Trophoblast cell (in vitro differentiated cells and primary cell): Measurements from ENCODE around the gene NIP7.

Experiments
- DNase-seq, 2 donors: peaks; one replicate each; pipeline ENCODE4 v3.0.0-alpha.2; 2016
- H2AFZ ChIP-seq: 2 replicates; pipeline ENCODE4 v1.6.1; 2013; ENCODE audit warnings: low read length, moderate library complexity, mild to moderate bottlenecking; ENCODE audit not compliant: insufficient read depth, poor library complexity
- H2AK5ac ChIP-seq: 2 replicates; pipeline ENCODE4 v1.6.1; 2013; ENCODE audit warnings: mild to moderate bottlenecking, low read length
- H2BK120ac ChIP-seq: 2 replicates; pipeline ENCODE4 v1.6.1; 2013; ENCODE audit warnings: low read length, mild to moderate bottlenecking, moderate library complexity; ENCODE audit not compliant: insufficient read depth, poor library complexity
- H2BK12ac ChIP-seq: 2 replicates; pipeline ENCODE4 v1.6.1; 2013; ENCODE audit warnings: mild to moderate bottlenecking, low read length, moderate library complexity
- H2BK5ac ChIP-seq: 2 replicates; pipeline ENCODE4 v1.6.1; 2013; ENCODE audit warnings: low read length, low read depth, moderate library complexity, mild to moderate bottlenecking; ENCODE audit not compliant: poor library complexity
- H3K14ac ChIP-seq: 2 replicates; pipeline ENCODE4 v1.6.1; 2013; ENCODE audit warnings: mild to moderate bottlenecking, low read length
- H3K18ac ChIP-seq: 2 replicates; pipeline ENCODE4 v1.6.1; 2013; ENCODE audit warnings: mild to moderate bottlenecking, low read length
- H3K23ac ChIP-seq: 2 replicates; pipeline ENCODE4 v1.6.1; 2013; ENCODE audit warnings: low read length
- H3K27ac ChIP-seq: 2 replicates; pipeline ENCODE4 v1.5.1; 2013; ENCODE audit warnings: low read depth, mild to moderate bottlenecking, inconsistent platforms, low read length, moderate library complexity
- H3K27me3 ChIP-seq: 2 replicates; pipeline ENCODE4 v1.6.1; 2013; ENCODE audit warnings: inconsistent platforms, mild to moderate bottlenecking, low read length, moderate library complexity; ENCODE audit not compliant: insufficient read depth
- H3K36me3 ChIP-seq, 2 experiments: 1 replicate in 1 of 2; 2 replicates in 1 of 2; pipeline ENCODE4 v1.6.1; 2013; ENCODE audit warnings: low read length in 2 of 2, mild to moderate bottlenecking in 2 of 2, moderate library complexity in 1 of 2; ENCODE audit not compliant: insufficient read depth in 2 of 2, control insufficient read depth in 1 of 2
- H3K4ac ChIP-seq: 2 replicates; pipeline ENCODE4 v1.6.1; 2013; ENCODE audit warnings: low read depth, mild to moderate bottlenecking, low read length, moderate library complexity
- H3K4me1 ChIP-seq, 2 experiments: 1 replicate in 1 of 2; 2 replicates in 1 of 2; pipeline ENCODE4 v1.6.1; 2013; ENCODE audit warnings: low read length in 2 of 2, mild to moderate bottlenecking in 2 of 2, moderate library complexity in 1 of 2; ENCODE audit not compliant: insufficient read depth in 2 of 2, control insufficient read depth in 1 of 2
- H3K4me2 ChIP-seq: 2 replicates; pipeline ENCODE4 v1.6.1; 2013; ENCODE audit warnings: inconsistent platforms, mild to moderate bottlenecking, low read length, moderate library complexity
- H3K4me3 ChIP-seq: 2 replicates; pipeline ENCODE4 v1.5.1; 2013; ENCODE audit warnings: mild to moderate bottlenecking, low read depth, low read length, inconsistent platforms
- H3K79me1 ChIP-seq: one replicate; pipeline ENCODE4 v1.6.1; 2013; ENCODE audit warnings: low read length
- H3K79me2 ChIP-seq: 2 replicates; pipeline ENCODE4 v1.6.1; 2013; ENCODE audit warnings: low read length, mild to moderate bottlenecking; ENCODE audit not compliant: control insufficient read depth, insufficient read depth, poor library complexity
- H3K9ac ChIP-seq: 2 replicates; pipeline ENCODE4 v1.6.1; 2013; ENCODE audit warnings: mild to moderate bottlenecking, low read length
- H3K9me3 ChIP-seq: 2 replicates; pipeline ENCODE4 v1.6.1; 2013; ENCODE audit warnings: low read depth, mild to moderate bottlenecking, control low read depth, inconsistent platforms, low read length; ENCODE audit not compliant: insufficient read depth
- H4K12ac ChIP-seq: 2 replicates; pipeline ENCODE4 v1.6.1; 2013; ENCODE audit warnings: low read depth, mild to moderate bottlenecking, low read length, moderate library complexity
- H4K8ac ChIP-seq: 2 replicates; pipeline ENCODE4 v1.6.1; 2013; ENCODE audit warnings: low read depth, mild to moderate bottlenecking, low read length, moderate library complexity
- H4K91ac ChIP-seq: one replicate; pipeline ENCODE4 v1.6.1; 2013; ENCODE audit warnings: low read depth, mild to moderate bottlenecking, low read length, moderate library complexity
- WGBS: extraction: QIAGEN DNeasy Blood & Tissue Kit; methylation state at CpG from one replicate; pipeline ENCODE4 v1.1.7; 2013; ENCODE audit warnings: missing lambda C conversion rate; ENCODE audit not compliant: insufficient read length, insufficient coverage; ENCODE audit errors: extremely low coverage; 5-methylcytosine and 5-hydroxymethylcytosine counted together

Gene NIP7

GRCh38 chr16:69378760-69379159 lies 39.2 kb downstream of the NIP7 start:
- Histone ChIP-seq H2AFZ (no peak overlapping the region), H2BK5ac (no peak overlapping the region), H3K4me2 (no peak overlapping the region), H3K4me3 (no peak overlapping the region), H3K4ac (no peak overlapping the region), H3K79me2 (no peaks in the 10 kb centered on the region), H3K9ac (no peak overlapping the region), H3K27ac (no peak overlapping the region), H3K18ac (no peak overlapping the region), H3K36me3 (peaks cover 20 to 22% of the 10 kb centered on the region in 2 experiments), H4K91ac (no peak overlapping the region), H3K14ac (no peak overlapping the region), H4K12ac (no peak overlapping the region), H2AK5ac (no peak overlapping the region), H3K4me1 (no peaks in the 10 kb centered on the region), H2BK12ac (no peak overlapping the region), H3K79me1 (no peaks in the 10 kb centered on the region), H4K8ac (no peak overlapping the region), H3K9me3 (no peaks in the 10 kb centered on the region), H3K23ac (no peak overlapping the region), H3K27me3 (no peaks in the 10 kb centered on the region), H2BK120ac (no peak overlapping the region)
- no peak for DNase-seq
- no CpG with 5 or more reads among the region's 1 CpG for WGBS

- Histone ChIP-seq H3K27ac (no peak overlapping the region), H2AK5ac (no peak overlapping the region), H3K4me2 (no peak overlapping the region), H3K79me1 (peaks cover 3% of the 10 kb centered on the region), H3K4me3 (no peak overlapping the region), H3K4ac (no peak overlapping the region), H4K8ac (no peak overlapping the region), H3K79me2 (peaks cover 10% of the 10 kb centered on the region), H3K4me1 (peaks cover 2 to 4% of the 10 kb centered on the region in 2 experiments), H4K91ac (no peak overlapping the region), H3K9ac (no peak overlapping the region), H3K27me3 (no peaks in the 10 kb centered on the region), H3K14ac (no peak overlapping the region), H3K9me3 (no peaks in the 10 kb centered on the region), H3K23ac (no peak overlapping the region), H2BK120ac (no peak overlapping the region), H2BK12ac (no peak overlapping the region), H3K18ac (no peak overlapping the region), H2BK5ac (no peak overlapping the region), H2AFZ (no peak overlapping the region), H3K36me3 (peaks cover 22 to 23% of the 10 kb centered on the region in 2 experiments), H4K12ac (no peak overlapping the region)
- WGBS, result no CpG with 5 or more reads among the region's 2 CpGs
- DNase-seq, result no peak
Measured at GRCh38 chr16:69381231-69381630, 41.7 kb downstream of the NIP7 start.

- Histone ChIP-seq H3K18ac (no peak overlapping the region), H3K14ac (no peak overlapping the region), H3K23ac (no peak overlapping the region), H3K79me1 (peaks cover 3% of the 10 kb centered on the region), H4K8ac (no peak overlapping the region), H3K27me3 (no peaks in the 10 kb centered on the region), H3K9me3 (no peaks in the 10 kb centered on the region), H2BK5ac (no peak overlapping the region), H2AFZ (no peak overlapping the region), H3K4me2 (no peak overlapping the region), H3K9ac (no peak overlapping the region), H4K91ac (no peak overlapping the region), H3K36me3 (peaks cover 18 to 23% of the 10 kb centered on the region in 2 experiments), H4K12ac (no peak overlapping the region), H3K4me3 (no peak overlapping the region), H3K79me2 (peaks cover 10% of the 10 kb centered on the region), H2BK12ac (no peak overlapping the region), H3K27ac (no peak overlapping the region), H2BK120ac (no peak overlapping the region), H3K4ac (no peak overlapping the region), H2AK5ac (no peak overlapping the region), H3K4me1 (peaks cover 2 to 4% of the 10 kb centered on the region in 2 experiments)
- no peak for DNase-seq
- no CpG with 5 or more reads among the region's 2 CpGs for WGBS
Measured at GRCh38 chr16:69382421-69382820, 42.8 kb downstream of the NIP7 start.

- Histone ChIP-seq H4K8ac (peak overlapping the region; percentile 76), H3K9me3 (no peaks in the 10 kb centered on the region), H3K4me2 (peak overlapping the region; percentile 79), H3K79me1 (peaks cover 3% of the 10 kb centered on the region), H2BK5ac (no peak overlapping the region), H2BK12ac (no peak overlapping the region), H2AK5ac (no peak overlapping the region), H3K14ac (peak overlapping the region; percentile 91), H4K12ac (no peak overlapping the region), H2BK120ac (no peak overlapping the region), H3K9ac (peak overlapping the region; percentile 93), H3K4me3 (peak overlapping the region; percentile 93), H3K23ac (no peak overlapping the region), H3K36me3 (peaks cover 11 to 13% of the 10 kb centered on the region in 2 experiments), H3K27me3 (no peaks in the 10 kb centered on the region), H3K4me1 (peaks cover 2 to 4% of the 10 kb centered on the region in 2 experiments), H3K18ac (no peak overlapping the region), H3K27ac (peak overlapping the region; percentile 58), H3K4ac (peak overlapping the region; percentile 95), H3K79me2 (peaks cover 10% of the 10 kb centered on the region), H4K91ac (no peak overlapping the region), H2AFZ (no peak overlapping the region)
- no CpG with 5 or more reads among the region's 6 CpGs for WGBS
- DNase-seq, result no peak
Measured at GRCh38 chr16:69384974-69385373, 45.4 kb downstream of the NIP7 start.
